T1000 (cell line): Measurements from ENCODE around the gene CLSTN1.
A peak's percentile ranks its signal among the peaks of the same experiment; 100 is the strongest.

Experiments
- DNase-seq: peaks from one replicate; lab custom pipeline; 2025; ENCODE audit warnings: mixed read lengths; lab: John Stamatoyannopoulos, UW

Gene CLSTN1

GRCh38 chr1:9730096-9730901, 93.5 kb downstream of the CLSTN1 start:
- no peak for DNase-seq

DNA sequence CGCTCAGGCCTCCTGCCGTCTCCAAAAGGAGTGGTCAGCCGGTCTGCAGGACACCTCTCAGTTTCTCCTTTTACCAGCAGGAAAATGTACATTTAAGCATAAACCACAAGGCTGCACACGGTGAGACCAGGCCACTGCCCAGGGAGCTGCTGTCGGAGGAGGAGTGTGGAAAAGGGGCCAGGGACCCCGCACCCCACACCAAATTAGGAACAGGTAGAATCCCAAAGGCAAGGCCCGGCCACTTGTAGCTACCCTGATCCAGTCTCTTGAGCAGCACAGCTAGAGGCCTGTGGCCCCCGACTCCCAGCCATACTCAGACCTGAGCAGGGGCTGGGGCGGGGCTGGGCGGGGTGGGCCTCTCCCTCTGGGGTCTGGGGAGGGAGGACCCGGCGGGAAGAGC, 94.2 kb downstream of the CLSTN1 start:
- no peak for DNase-seq

- no peak for DNase-seq
Observed at GRCh38 chr1:9728451-9729295, 95.1 kb downstream of the CLSTN1 start.

GRCh38 chr1:9726905-9727595, 96.7 kb downstream of the CLSTN1 start:
- DNase-seq: no peak

GRCh38 chr1:9726406-9726805, 97.4 kb downstream of the CLSTN1 start:
- DNase-seq: no peak

- peak; percentile 35 for DNase-seq
Observed at GRCh38 chr1:9724706-9725476, 98.9 kb downstream of the CLSTN1 start.

DNA sequence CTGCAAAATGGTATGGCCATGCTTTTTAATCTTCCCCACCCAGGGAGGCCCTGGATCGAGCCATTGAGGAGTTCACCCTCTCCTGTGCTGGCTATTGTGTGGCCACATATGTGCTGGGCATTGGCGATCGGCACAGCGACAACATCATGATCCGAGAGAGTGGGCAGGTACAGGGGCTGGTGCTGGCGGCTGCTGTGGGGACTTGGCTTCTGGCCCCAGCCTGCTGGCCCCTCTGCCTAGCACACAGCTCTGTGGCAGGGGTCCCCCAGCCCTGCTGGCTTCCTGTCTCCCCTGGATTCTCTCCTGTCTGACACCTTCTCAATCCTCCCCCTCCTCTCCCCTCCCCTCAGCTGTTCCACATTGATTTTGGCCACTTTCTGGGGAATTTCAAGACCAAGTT, 99.8 kb downstream of the CLSTN1 start:
- DNase-seq: no peak

DNA sequence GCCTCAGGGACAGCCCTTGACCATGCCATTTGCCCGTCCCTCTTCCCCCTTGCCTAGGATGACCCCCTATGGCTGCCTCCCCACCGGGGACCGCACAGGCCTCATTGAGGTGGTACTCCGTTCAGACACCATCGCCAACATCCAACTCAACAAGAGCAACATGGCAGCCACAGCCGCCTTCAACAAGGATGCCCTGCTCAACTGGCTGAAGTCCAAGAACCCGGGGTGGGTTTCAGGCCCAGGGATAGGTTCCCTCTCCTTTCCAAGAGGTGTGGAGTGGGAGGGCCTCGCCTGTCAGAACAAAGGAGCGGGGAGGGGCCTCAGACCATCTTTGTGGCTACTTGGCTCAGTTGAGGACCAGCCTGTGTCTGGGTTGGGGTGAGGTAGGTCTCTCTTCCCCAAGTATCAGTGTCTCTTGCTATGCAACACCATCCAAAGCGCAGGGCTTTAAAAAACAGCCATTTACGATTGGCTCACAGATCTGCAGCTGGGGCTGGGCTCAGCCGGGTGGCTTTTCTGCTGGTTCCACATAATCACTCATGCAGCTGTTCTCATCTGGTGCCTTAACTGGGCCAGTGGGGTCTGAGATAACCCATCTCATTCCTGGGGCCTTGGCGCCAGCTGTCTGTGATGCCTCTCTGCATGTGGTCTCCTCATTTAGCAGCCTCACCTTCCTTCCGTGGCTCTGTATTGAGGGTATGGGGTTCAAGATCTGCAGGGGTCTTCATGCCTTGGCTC, 100.5 kb downstream of the CLSTN1 start:
- DNase-seq: no peak

- DNase-seq: no peak
Observed at GRCh38 chr1:9722378-9722749, 101.4 kb downstream of the CLSTN1 start.

- DNase-seq: no peak
Observed at GRCh38 chr1:9721606-9722377, 102.0 kb downstream of the CLSTN1 start.

- no peak for DNase-seq
Observed at GRCh38 chr1:9720785-9721605, 102.8 kb downstream of the CLSTN1 start.

DNA sequence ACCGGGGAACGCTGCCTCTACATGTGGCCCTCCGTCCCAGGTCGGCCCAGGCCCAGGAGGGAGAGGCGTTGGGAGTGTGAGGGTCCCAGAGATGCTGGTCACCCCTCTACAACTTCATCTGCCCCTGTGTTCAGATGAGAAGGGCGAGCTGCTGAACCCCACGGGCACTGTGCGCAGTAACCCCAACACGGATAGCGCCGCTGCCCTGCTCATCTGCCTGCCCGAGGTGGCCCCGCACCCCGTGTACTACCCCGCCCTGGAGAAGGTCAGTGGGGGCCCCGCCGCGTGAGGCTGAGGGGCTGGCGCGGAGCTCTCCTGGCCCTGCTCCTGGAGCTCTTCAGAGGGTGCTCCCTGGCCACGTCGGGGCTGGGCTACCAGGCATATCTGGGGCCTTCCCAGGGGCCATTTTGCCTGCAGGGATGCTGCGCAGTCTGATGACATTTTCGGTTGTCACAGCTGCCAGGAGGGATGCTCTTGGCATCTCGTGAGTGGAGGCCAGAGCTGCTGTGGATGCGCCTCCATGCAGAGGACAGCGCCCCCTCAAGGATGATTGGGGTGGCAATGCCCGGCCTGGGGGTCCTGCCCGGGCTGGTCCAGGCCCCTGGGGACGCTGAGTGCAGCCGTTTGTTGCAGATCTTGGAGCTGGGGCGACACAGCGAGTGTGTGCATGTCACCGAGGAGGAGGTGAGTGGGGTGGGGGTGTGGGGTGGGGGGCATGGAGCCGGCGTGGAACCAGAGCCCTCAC, 103.6 kb downstream of the CLSTN1 start:
- DNase-seq: no peak

DNA sequence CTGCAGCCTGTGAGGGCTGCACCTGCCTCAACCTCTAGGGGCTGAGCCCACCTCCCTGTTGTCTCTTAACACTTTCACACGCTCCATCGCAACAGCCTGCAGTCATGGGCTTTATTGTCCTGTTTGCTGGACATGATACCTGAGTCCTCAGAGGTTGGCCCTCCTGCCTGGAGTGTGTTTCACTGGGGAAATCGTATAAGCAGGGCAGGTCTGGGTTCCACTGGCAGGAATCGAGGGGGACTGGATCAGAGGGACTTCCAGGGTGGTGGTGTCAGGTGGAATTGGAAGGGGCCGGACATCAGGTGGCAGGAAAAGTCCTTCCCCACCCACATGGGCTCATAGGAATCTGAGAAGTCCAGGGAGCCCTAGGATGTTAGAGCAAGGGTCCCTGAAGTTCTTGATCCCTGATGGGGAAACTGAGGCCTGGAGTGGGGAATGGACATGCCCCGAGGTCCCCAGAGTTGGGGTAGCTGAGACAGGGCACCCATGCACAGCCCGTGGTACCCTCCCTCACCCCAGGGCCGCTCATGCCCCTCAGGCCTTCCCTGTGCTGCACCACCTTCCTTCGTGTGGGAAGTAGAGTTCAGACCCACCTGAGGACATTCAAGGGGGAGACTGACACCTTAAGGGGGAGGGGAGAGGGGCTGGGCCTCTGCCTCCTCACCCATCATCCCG, 105.6 kb downstream of the CLSTN1 start:
- DNase-seq: no peak

- no peak for DNase-seq
Observed at GRCh38 chr1:9717193-9718005, 106.4 kb downstream of the CLSTN1 start.

- no peak for DNase-seq
Observed at GRCh38 chr1:9716404-9717192, 107.2 kb downstream of the CLSTN1 start.

- DNase-seq: no peak
Observed at GRCh38 chr1:9715536-9716226, 108.1 kb downstream of the CLSTN1 start.
